Heart left ventricle (tissue), 16 donors: Measurements from ENCODE around the gene MYD88. TPM values are rescaled to one million over a fixed set of nuclear protein-coding genes. Genes with fewer than 3 reads are reported as not detected.
A peak's percentile ranks its signal among the peaks of the same experiment; 100 is the strongest.

ENCODE experiments used
- ATAC-seq, 4 donors: fragments of 200-7000 bp; cut with Tn5 transposase; one replicate each; pipeline ENCODE4 v1.9.1; 2020 to 2022; ENCODE audit warnings: moderate library complexity in 4 of 4, mild to moderate bottlenecking in 3 of 4, moderate number of reproducible peaks in 1 of 4
- DNase-seq, 5 donors: peaks; one replicate each; pipeline ENCODE4 v3.0.0-alpha.2; 2020
- H3K27ac ChIP-seq, 12 donors: fragments of 200-600 bp; sonication (generic) in 4 of 12; one replicate each; pipeline versions ENCODE4 v1.5.0 to v1.8.0; 2016 to 2022; ENCODE audit warnings: mild to moderate bottlenecking in 2 of 12
- H3K27me3 ChIP-seq, 9 donors: fragments of 200-600 bp; sonication (generic) in 2 of 9; one replicate each; pipeline versions ENCODE4 v1.5.1 to v1.8.0; 2016 to 2022; ENCODE audit warnings: mild to moderate bottlenecking in 3 of 9
- H3K36me3 ChIP-seq, 9 donors: fragments of 200-600 bp; sonication (generic) in 2 of 9; one replicate each; pipeline versions ENCODE4 v1.5.0 to v1.8.0; 2018 to 2022; ENCODE audit warnings: mild to moderate bottlenecking in 2 of 9
- H3K4me1 ChIP-seq, 12 donors: fragments of 200-600 bp; sonication (generic) in 4 of 12; one replicate each; pipeline versions ENCODE4 v1.5.0 to v1.8.0; 2016 to 2022; ENCODE audit warnings: mild to moderate bottlenecking in 3 of 12
- H3K4me3 ChIP-seq, 12 donors: fragments of 200-600 bp; sonication (generic) in 4 of 12; one replicate each; pipeline versions ENCODE4 v1.5.0 to v1.8.0; 2017 to 2022; ENCODE audit warnings: mild to moderate bottlenecking in 9 of 12, moderate library complexity in 4 of 12
- H3K9me3 ChIP-seq, 12 donors: fragments of 200-600 bp; sonication (generic) in 4 of 12; one replicate each; pipeline versions ENCODE4 v1.5.0 to v1.8.0; 2016 to 2022; ENCODE audit warnings: mild to moderate bottlenecking in 1 of 12
- POLR2A ChIP-seq, 2 donors: fragments of 450-650 bp; IDR thresholded peaks; one replicate each; pipeline ENCODE4 v1.6.1; 2017; ENCODE audit warnings: antibody characterized with exemption in 2 of 2, mild to moderate bottlenecking in 2 of 2, moderate library complexity in 2 of 2
- WGBS, 4 donors: extraction: QIAGEN DNeasy Blood & Tissue Kit in 2 of 4; methylation state at CpG; one replicate each; pipeline versions ENCODE4 v1.1.5 to v1.1.7; 2013 to 2018; 5-methylcytosine and 5-hydroxymethylcytosine counted together
- intact Hi-C, 10 donors: fragments of 100-400 bp; cut with DNase I; formaldehyde crosslinking; loops; one replicate each; pipeline versions ENCODE4 v1.11.1 to v1.14.2; 2022
- polyA plus RNA-seq, 2 donors: library from polyadenylated mRNA; stranded (reverse); fragments of 200-250 nt; gene quantifications; one replicate each; pipeline ENCODE4 v1.2.3, GENCODE V29; 2013
- total RNA-seq, 9 donors: library from RNA; depleted of rRNA in 2 of 9; stranded (reverse); fragments of >200 nt in 2 of 9; fragmentation: NEBNext Ultra II Directional in 3 of 9; extraction: Animal tissue kit (Norgen Biotek cat#: 25700) in 3 of 9; gene quantifications; one replicate each; pipeline versions ENCODE4 v1.1.0 to v1.2.4, GENCODE V29; 2016 to 2023
- TF ChIP-seq, protein P1 (sequence below), 12 donors: fragments of 200-600 bp; sonication (generic) in 4 of 12; IDR thresholded peaks; one replicate each; pipeline versions ENCODE4 v1.5.0 to v1.8.0; 2018 to 2022; ENCODE audit warnings: antibody characterized with exemption in 12 of 12, mild to moderate bottlenecking in 5 of 12
- donor health status: ischemic (EF 13 %, LVEDD 7.1; RV severe dilation, severe dysfunction).
- donor health status: healthy with polysubstance abuse.
- donor health status: DM: no; HTN: yes; CAD: no.
- donor health status: DM: no; HTN: no; CAD: no.
- donor health status: ischemic (EF 25% LVEDD 6.9; RV normal size, moderate dysfunction).
- donor health status: ischemic (EF 25% LVEDD 5.7; RV mildly dilated, moderate dysfunction).
- donor health status: healthy.
- donor health status: DM: yes; HTN: yes; CAD: no.
- donor health status: ischemic (EF 35%, LVEDD 5.7; RV mildly dilated, moderate dysfunction).
- donor health status: nonischemic (EF 11% LVEDD 7.7; RV severe dilation, severe dysfunction).
- donor health status: DM: yes; HTN: yes; CAD: no.
- donor health status: PGD.
- donor health status: ischemic (EF 29% LVEDD 5.4; RV normal size, mild dysfunction).
- donor health status: nonischemic (EF 23%, LVEDD 6.1; RV moderate dilation, normal function).

MYD88 gene
- total and polyA plus RNA-seq, 11 donors, result 3.7 to 47.2 (median 8.2) TPM

GRCh38 chr3:38117163-38117716, 21.2 kb upstream of the MYD88 start:
- TF ChIP-seq, protein P1, sequence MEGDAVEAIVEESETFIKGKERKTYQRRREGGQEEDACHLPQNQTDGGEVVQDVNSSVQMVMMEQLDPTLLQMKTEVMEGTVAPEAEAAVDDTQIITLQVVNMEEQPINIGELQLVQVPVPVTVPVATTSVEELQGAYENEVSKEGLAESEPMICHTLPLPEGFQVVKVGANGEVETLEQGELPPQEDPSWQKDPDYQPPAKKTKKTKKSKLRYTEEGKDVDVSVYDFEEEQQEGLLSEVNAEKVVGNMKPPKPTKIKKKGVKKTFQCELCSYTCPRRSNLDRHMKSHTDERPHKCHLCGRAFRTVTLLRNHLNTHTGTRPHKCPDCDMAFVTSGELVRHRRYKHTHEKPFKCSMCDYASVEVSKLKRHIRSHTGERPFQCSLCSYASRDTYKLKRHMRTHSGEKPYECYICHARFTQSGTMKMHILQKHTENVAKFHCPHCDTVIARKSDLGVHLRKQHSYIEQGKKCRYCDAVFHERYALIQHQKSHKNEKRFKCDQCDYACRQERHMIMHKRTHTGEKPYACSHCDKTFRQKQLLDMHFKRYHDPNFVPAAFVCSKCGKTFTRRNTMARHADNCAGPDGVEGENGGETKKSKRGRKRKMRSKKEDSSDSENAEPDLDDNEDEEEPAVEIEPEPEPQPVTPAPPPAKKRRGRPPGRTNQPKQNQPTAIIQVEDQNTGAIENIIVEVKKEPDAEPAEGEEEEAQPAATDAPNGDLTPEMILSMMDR (IDR thresholded peaks at IDR 0.05), result peak in 1 of 12 donors; percentile 22
- TF ChIP-seq POLR2A (IDR thresholded peaks at IDR 0.05), result no peak
- H3K4me1 ChIP-seq, result peaks cover 0 to 12% (median 0%) of the 10 kb centered on the region in 12 donors
- H3K9me3 ChIP-seq, result no peaks in the 10 kb centered on the region
- H3K4me3 ChIP-seq, result no peak overlapping the region
- DNase-seq (peak in 4 of 5 donors; percentile 45 to 70 (median 70)), ATAC-seq (peak; percentile 70 to 86 (median 77))
- H3K27ac ChIP-seq, result no peak overlapping the region
- no peaks in the 10 kb centered on the region for H3K27me3 ChIP-seq
- intact Hi-C loops, result loop anchor here in 7 of 10 donors (5.0 to 10.0 kb wide), 7 partner anchors 112 to 368 kb away; partner anchors contain the start of gene XYLB (in 2 of the 7)
- H3K36me3 ChIP-seq, result peaks cover 0 to 31% (median 27%) of the 10 kb centered on the region in 9 donors
- 54 to 87% (median 75%) methylated on average over 4 to 10 of the region's 10 CpGs for WGBS, 4 donors

GRCh38 chr3:38117748-38118420, 20.6 kb upstream of the MYD88 start:
- Histone ChIP-seq H3K9me3 (no peaks in the 10 kb centered on the region), H3K27me3 (no peaks in the 10 kb centered on the region), H3K4me1 (peaks cover 0 to 12% (median 0%) of the 10 kb centered on the region in 12 donors), H3K36me3 (peaks cover 0 to 37% (median 33%) of the 10 kb centered on the region in 9 donors), H3K27ac (no peak overlapping the region), H3K4me3 (no peak overlapping the region)
- DNase-seq (peak in 3 of 5 donors; percentile 61 to 73 (median 69)), ATAC-seq (peak; percentile 62 to 79 (median 72))
- intact Hi-C loops, result loop anchor here in 7 of 10 donors (5.0 to 10.0 kb wide), 7 partner anchors 113 to 367 kb away; partner anchors contain the start of gene XYLB (in 2 of the 7)
- TF ChIP-seq, protein P1 (IDR thresholded peaks at IDR 0.05), result peak; percentile 47 to 79 (median 60)
- TF ChIP-seq POLR2A (IDR thresholded peaks at IDR 0.05), result no peak
- WGBS, 4 donors, result 57 to 65% (median 63%) methylated on average over 6 to 11 of the region's 11 CpGs

- 86 to 92% (median 88%) methylated on average over 10 to 13 of the region's 13 CpGs for WGBS, 4 donors
- intact Hi-C loops, result loop anchor here in 7 of 10 donors (5.0 to 10.0 kb wide), 7 partner anchors 114 to 366 kb away; partner anchors contain the start of gene XYLB (in 2 of the 7)
These were observed 19.8 kb upstream of the MYD88 start for GRCh38 chr3:38118421-38119247.

More at GRCh38 chr3:38118421-38119247, 19.8 kb upstream of the MYD88 start:
- TF ChIP-seq POLR2A (IDR thresholded peaks at IDR 0.05), result no peak
- TF ChIP-seq, protein P1 (IDR thresholded peaks at IDR 0.05), result no peak
- no peak overlapping the region for H3K4me3 ChIP-seq
- no peaks in the 10 kb centered on the region for H3K27me3 ChIP-seq
- peak in 1 of 5 donors; percentile 39 for DNase-seq
- no peak for ATAC-seq
- peaks cover 0 to 45% (median 41%) of the 10 kb centered on the region in 9 donors for H3K36me3 ChIP-seq
- H3K4me1 ChIP-seq, result peaks cover 0 to 12% (median 0%) of the 10 kb centered on the region in 12 donors
- H3K9me3 ChIP-seq, result no peaks in the 10 kb centered on the region
- H3K27ac ChIP-seq, result no peak overlapping the region
